Measurements from ENCODE around the gene KCTD10.

GRCh38 chr12:109518820-109519665, 41.9 kb upstream of the KCTD10 start:
- TF ChIP-seq SIN3A (IDR thresholded peaks at IDR 0.05; ENCODE audit: borderline replicate concordance, insufficient read depth, low read depth, low read length) (no peak), CTCF (IDR thresholded peaks at IDR 0.05) (peak; percentile 92), POLR2AphosphoS5 (IDR thresholded peaks at IDR 0.05; ENCODE audit: low read depth, low read length) (no peak)

Data from Panc1 (cell line).